Measurements from ENCODE around the gene CNTNAP2.

Gene CNTNAP2

GRCh38 chr7:146788008-146788407 lies 671.4 kb downstream of the CNTNAP2 start:
- DNase-seq: no peak

- no peak for DNase-seq
These were observed 675.0 kb downstream of the CNTNAP2 start for GRCh38 chr7:146791344-146792285.

- DNase-seq: no peak
These were observed 688.0 kb downstream of the CNTNAP2 start for GRCh38 chr7:146804620-146805019.

- DNase-seq: no peak
These were observed 688.5 kb downstream of the CNTNAP2 start for GRCh38 chr7:146805082-146805481.

GRCh38 chr7:146826329-146826728 lies 709.7 kb downstream of the CNTNAP2 start:
- DNase-seq: no peak

- DNase-seq: no peak
These were observed 714.1 kb downstream of the CNTNAP2 start for GRCh38 chr7:146830686-146831085.

GRCh38 chr7:146831875-146832274 lies 715.3 kb downstream of the CNTNAP2 start:
- DNase-seq: no peak

GRCh38 chr7:146844405-146844804 lies 727.8 kb downstream of the CNTNAP2 start:
- DNase-seq: no peak

- DNase-seq: no peak
These were observed 742.1 kb downstream of the CNTNAP2 start for GRCh38 chr7:146858690-146859089.

GRCh38 chr7:146861701-146862100 lies 745.1 kb downstream of the CNTNAP2 start:
- no peak for DNase-seq

- DNase-seq: no peak
These were observed 745.8 kb downstream of the CNTNAP2 start for GRCh38 chr7:146862415-146862814.

- DNase-seq: no peak
These were observed 748.0 kb downstream of the CNTNAP2 start for GRCh38 chr7:146864644-146865043.

GRCh38 chr7:146865696-146866095 lies 749.1 kb downstream of the CNTNAP2 start:
- DNase-seq: no peak

GRCh38 chr7:146874722-146875121 lies 758.1 kb downstream of the CNTNAP2 start:
- no peak for DNase-seq

GRCh38 chr7:146875237-146875785 lies 758.7 kb downstream of the CNTNAP2 start:
- DNase-seq: no peak

GRCh38 chr7:146875981-146876380 lies 759.4 kb downstream of the CNTNAP2 start:
- no peak for DNase-seq

GRCh38 chr7:146876411-146876810 lies 759.8 kb downstream of the CNTNAP2 start:
- no peak for DNase-seq

- no peak for DNase-seq
These were observed 762.3 kb downstream of the CNTNAP2 start for GRCh38 chr7:146878901-146879300.

- DNase-seq: no peak
These were observed 768.6 kb downstream of the CNTNAP2 start for GRCh38 chr7:146885231-146885630.

GRCh38 chr7:146889806-146890555 lies 773.4 kb downstream of the CNTNAP2 start:
- DNase-seq: no peak

- no peak for DNase-seq
These were observed 775.5 kb downstream of the CNTNAP2 start for GRCh38 chr7:146892151-146892550.

- no peak for DNase-seq
These were observed 778.3 kb downstream of the CNTNAP2 start for GRCh38 chr7:146894927-146895326.

- DNase-seq: no peak
These were observed 785.7 kb downstream of the CNTNAP2 start for GRCh38 chr7:146902266-146902665.

- DNase-seq: no peak
These were observed 786.1 kb downstream of the CNTNAP2 start for GRCh38 chr7:146902728-146903127.

Data from activated T-cell treated with anti-CD3 and anti-CD28 coated beads, Interleukin-2, amount 50 U/mL, for 48 hours (primary cell).